ENCODE measurements around the gene ZNF385B.

GRCh38 chr2:179612591-179613298 lies 248.7 kb downstream of the ZNF385B start:
- TF ChIP-seq POLR2A (IDR thresholded peaks at IDR 0.05) (no peak), CTCF (IDR thresholded peaks at IDR 0.05) (no peak)

All from adrenal gland (tissue), 5 donors.